ENCODE data around the gene CTDSPL2.
"Not testable (repeated sequence)": the region's sequence is repeated elsewhere in the genome, so short reads cannot be mapped to it uniquely, and the experiment has no call there.

Gene CTDSPL2

GRCh38 chr15:44485880-44486279, 58.5 kb downstream of the CTDSPL2 start:
- no peak for DNase-seq (ENCODE audit: low spot score)

GRCh38 chr15:44489464-44489863, 62.0 kb downstream of the CTDSPL2 start:
- no peak for DNase-seq (ENCODE audit: low spot score)

GRCh38 chr15:44490622-44491021, 63.2 kb downstream of the CTDSPL2 start:
- DNase-seq (ENCODE audit: low spot score), result no peak

GRCh38 chr15:44492040-44492439, 64.6 kb downstream of the CTDSPL2 start:
- DNase-seq (ENCODE audit: low spot score), result no peak

- no peak for DNase-seq (ENCODE audit: low spot score)
Measured at GRCh38 chr15:44492672-44493071, 65.2 kb downstream of the CTDSPL2 start.

- DNase-seq (ENCODE audit: low spot score), result no peak
Measured at GRCh38 chr15:44495562-44495961, 68.1 kb downstream of the CTDSPL2 start.

- DNase-seq (ENCODE audit: low spot score), result no peak
Measured at GRCh38 chr15:44500555-44500954, 73.1 kb downstream of the CTDSPL2 start.

DNA sequence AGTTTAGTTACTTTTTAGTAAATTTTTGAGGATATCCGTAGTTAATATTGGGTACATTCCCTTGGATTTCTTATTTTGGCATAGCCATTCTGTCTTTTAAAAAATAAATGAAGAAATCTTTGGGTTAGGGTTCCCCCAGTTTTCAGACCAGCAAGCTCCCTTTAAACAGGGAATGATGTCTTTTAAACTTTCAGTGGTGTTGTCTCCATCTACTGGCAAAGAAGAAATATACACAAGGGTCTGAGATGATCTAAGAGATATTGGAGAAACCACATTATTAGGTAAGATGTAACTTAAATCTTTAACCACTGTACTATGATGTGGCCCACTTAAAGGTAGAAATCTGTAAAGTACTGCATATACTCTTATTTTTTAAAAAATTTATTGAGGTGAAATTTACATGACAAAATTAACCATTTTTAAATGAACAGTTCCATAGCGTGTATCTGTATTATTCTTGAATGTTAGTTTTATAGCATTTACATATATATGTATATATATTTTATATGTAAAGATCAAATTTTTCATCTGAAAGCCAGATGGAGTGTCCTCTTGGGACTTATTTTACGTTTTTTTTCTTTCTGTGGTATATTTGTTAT, 74.4 kb downstream of the CTDSPL2 start:
- peak; percentile 17 for DNase-seq (ENCODE audit: low spot score)

- no peak for DNase-seq (ENCODE audit: low spot score)
Measured at GRCh38 chr15:44516436-44516835, 89.0 kb downstream of the CTDSPL2 start.

GRCh38 chr15:44519537-44519936, 92.1 kb downstream of the CTDSPL2 start:
- DNase-seq (ENCODE audit: low spot score), result no peak

DNA sequence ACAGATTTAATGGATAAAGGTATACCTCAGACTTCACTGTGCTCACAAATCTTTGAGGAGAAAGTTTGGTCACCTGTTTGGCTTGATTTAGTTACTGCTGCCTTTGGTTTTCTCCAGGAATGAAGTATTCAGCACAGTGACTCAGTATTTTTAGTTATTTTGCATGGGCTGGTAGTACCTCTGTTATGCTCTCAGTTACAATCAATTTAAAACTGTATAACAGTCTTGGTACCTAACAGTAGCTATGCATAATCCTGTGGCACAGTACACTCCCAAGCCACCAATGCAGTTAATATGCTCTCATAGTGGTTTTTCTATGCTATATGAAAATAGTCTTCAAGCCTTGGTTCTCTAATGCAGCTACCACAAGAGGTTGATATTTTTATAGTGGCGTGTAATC, 97.6 kb downstream of the CTDSPL2 start:
- no peak for DNase-seq (ENCODE audit: low spot score)

GRCh38 chr15:44527241-44527640, 99.8 kb downstream of the CTDSPL2 start:
- DNase-seq (ENCODE audit: low spot score), result no peak

GRCh38 chr15:44529864-44530604, 102.6 kb downstream of the CTDSPL2 start:
- no peak for DNase-seq (ENCODE audit: low spot score)

DNA sequence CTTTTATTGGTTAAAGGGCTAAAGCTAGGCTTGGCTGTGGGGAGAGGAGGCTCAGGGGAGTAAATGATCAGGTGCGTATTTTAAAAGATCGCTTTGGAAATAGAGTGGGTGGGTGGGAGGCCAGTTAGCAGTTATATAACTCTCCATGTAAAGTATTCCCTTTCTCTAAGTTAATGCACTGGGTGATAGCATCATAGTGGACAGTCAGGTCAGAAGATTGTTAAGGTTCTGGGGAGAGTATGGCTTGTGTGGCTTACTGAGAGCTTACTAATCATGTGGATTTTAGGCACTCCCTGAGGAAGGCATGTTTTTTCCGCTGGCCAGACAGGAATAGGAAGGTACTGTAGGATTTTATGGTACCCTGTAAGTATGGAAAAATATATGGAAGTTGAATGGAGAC, 103.2 kb downstream of the CTDSPL2 start:
- no peak for DNase-seq (ENCODE audit: low spot score)

- DNase-seq (ENCODE audit: low spot score), result not testable (repeated sequence)
Measured at GRCh38 chr15:44532275-44532674, 104.8 kb downstream of the CTDSPL2 start.

DNA sequence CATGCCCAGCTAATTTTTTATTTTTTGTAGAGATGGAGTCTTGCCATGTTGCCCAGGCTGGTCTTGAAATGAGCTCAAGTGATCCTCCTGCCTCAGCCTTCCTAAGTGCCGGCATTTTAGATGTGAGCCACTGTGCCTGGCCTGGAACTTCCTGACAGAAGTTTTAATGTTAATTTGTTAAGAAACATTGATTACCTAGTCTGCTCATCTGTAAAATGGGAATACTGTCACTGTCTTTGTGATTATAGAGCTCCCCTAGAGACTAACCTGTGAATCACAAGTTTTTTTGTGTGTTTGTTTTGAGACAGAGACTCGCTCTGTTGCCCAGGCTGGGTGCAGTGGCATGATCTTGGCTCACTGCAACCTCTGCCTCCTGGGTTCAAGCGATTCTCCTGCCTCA, 105.3 kb downstream of the CTDSPL2 start:
- no peak for DNase-seq (ENCODE audit: low spot score)

DNA sequence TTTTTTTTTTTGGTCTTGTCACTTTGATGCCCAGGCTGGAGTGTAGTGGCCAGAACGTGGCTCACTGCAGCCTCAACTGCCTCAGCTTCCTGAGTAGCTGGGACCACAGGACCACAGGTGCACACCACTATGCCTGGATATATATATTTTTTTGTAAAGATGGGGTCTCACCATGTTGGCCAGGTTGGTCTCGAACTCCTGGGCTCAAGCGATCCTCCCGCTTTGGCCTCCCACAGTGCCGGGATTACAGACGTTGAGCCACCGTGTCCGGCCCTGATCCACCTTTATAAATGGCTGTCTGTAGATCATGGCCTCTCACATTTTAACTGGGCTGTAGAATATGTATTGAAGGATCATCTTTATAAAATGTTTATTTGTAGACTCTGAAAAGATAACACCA, 107.7 kb downstream of the CTDSPL2 start:
- no peak for DNase-seq (ENCODE audit: low spot score)

- DNase-seq (ENCODE audit: low spot score), result peak; percentile 20
Measured at GRCh38 chr15:44535523-44536301, 108.3 kb downstream of the CTDSPL2 start.

- DNase-seq (ENCODE audit: low spot score), result peak; percentile 80
Measured at GRCh38 chr15:44536302-44536961, 109.0 kb downstream of the CTDSPL2 start.

GRCh38 chr15:44536962-44537734, 109.7 kb downstream of the CTDSPL2 start, which contains the start of gene EIF3J:
TSS of gene EIF3J (plus strand) at chr15:44537147. CDS start at chr15:44537195, 48 bp downstream.
- DNase-seq (ENCODE audit: low spot score), result peak; percentile 90

GRCh38 chr15:44537735-44538240, 110.4 kb downstream of the CTDSPL2 start:
- DNase-seq (ENCODE audit: low spot score), result peak; percentile 30

Data from HuH-7 (cell line).